ENCODE results near the gene SLC26A11.
"Not testable (repeated sequence)": the region's sequence is repeated elsewhere in the genome, so short reads cannot be mapped to it uniquely, and the experiment has no call there.

DNA sequence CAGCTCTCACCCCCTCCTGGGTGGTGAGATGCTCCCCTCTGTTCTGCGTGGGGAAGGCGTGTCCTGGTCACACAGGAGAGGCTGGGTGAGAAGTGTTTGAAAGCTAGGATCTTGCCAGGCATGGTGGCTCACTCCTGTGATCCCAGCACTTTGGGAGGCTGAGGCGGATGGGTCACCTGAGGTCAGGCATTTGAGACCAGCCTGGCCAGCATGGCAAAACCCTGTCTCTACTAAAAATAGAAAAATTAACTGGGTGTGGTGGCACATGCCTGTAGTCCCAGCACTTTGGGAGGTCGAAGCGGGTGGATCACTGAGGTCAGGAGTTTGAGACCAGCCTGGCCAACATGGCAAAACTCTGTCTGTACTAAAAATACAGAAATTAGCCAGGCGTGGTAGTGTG lies 24.2 kb downstream of the SLC26A11 start:
- not testable (repeated sequence) for TF ChIP-seq MAX (IDR thresholded peaks at IDR 0.05; ENCODE audit: low read depth, low read length); POLR2A (IDR thresholded peaks at IDR 0.05; ENCODE audit: extremely low read depth, insufficient read length); MYC (IDR thresholded peaks at IDR 0.05; ENCODE audit: low read depth, low read length)
- TF ChIP-seq, protein P1, sequence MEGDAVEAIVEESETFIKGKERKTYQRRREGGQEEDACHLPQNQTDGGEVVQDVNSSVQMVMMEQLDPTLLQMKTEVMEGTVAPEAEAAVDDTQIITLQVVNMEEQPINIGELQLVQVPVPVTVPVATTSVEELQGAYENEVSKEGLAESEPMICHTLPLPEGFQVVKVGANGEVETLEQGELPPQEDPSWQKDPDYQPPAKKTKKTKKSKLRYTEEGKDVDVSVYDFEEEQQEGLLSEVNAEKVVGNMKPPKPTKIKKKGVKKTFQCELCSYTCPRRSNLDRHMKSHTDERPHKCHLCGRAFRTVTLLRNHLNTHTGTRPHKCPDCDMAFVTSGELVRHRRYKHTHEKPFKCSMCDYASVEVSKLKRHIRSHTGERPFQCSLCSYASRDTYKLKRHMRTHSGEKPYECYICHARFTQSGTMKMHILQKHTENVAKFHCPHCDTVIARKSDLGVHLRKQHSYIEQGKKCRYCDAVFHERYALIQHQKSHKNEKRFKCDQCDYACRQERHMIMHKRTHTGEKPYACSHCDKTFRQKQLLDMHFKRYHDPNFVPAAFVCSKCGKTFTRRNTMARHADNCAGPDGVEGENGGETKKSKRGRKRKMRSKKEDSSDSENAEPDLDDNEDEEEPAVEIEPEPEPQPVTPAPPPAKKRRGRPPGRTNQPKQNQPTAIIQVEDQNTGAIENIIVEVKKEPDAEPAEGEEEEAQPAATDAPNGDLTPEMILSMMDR (IDR thresholded peaks at IDR 0.05; ENCODE audit: low read depth, low read length), result not testable (repeated sequence)
